SH-SY5Y (cell line): Measurements from ENCODE around the gene HYOU1.

Experiments used
- GATA2 ChIP-seq: IDR thresholded peaks from 2 replicates; pipeline ENCODE4 v1.6.1; 2011; ENCODE audit warnings: mild to moderate bottlenecking, low read depth, low read length
- GATA3 ChIP-seq: IDR thresholded peaks from 2 replicates; pipeline ENCODE4 v1.6.1; 2011; ENCODE audit warnings: low read depth, mild to moderate bottlenecking, low read length, moderate library complexity

DNA sequence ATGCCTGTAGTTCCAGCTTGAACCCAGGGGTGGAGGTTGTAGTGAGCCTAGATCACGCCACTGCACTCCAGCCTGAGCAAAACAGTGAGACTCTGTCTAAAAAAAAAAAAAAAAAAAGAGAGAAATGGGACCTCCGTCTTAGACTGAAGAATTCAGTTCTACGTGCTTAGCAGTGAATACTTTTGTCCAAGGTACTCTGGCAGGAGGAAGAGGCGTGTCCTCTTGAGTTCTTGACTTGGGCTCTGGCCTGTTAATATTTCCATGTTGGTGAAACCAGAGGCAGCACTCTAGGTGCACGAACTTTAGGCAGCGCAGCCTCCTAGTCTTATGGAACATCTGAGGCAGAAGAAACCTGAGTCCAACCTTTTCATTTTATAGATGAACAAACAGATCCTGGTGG is 30.1 kb upstream of the HYOU1 start:
- TF ChIP-seq GATA2 = no peak
- TF ChIP-seq GATA3 = no peak
